ENCODE measurements around the gene GPR108.

- TF ChIP-seq, protein P1, sequence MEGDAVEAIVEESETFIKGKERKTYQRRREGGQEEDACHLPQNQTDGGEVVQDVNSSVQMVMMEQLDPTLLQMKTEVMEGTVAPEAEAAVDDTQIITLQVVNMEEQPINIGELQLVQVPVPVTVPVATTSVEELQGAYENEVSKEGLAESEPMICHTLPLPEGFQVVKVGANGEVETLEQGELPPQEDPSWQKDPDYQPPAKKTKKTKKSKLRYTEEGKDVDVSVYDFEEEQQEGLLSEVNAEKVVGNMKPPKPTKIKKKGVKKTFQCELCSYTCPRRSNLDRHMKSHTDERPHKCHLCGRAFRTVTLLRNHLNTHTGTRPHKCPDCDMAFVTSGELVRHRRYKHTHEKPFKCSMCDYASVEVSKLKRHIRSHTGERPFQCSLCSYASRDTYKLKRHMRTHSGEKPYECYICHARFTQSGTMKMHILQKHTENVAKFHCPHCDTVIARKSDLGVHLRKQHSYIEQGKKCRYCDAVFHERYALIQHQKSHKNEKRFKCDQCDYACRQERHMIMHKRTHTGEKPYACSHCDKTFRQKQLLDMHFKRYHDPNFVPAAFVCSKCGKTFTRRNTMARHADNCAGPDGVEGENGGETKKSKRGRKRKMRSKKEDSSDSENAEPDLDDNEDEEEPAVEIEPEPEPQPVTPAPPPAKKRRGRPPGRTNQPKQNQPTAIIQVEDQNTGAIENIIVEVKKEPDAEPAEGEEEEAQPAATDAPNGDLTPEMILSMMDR (IDR thresholded peaks at IDR 0.05): no peak
- no peak for TF ChIP-seq POLR2A (IDR thresholded peaks at IDR 0.05)
Observed at GRCh38 chr19:6714749-6715555, 22.4 kb downstream of the GPR108 start.
